GM21381 (cell line): ENCODE data around the gene CISD3.

ENCODE experiments used
- ATAC-seq: cut with Tn5 transposase; IDR thresholded peaks from one replicate; pipeline ENCODE4 v1.9.1; 2021; ENCODE audit warnings: mild to moderate bottlenecking, moderate library complexity; ENCODE audit not compliant: unreplicated experiment

The CISD3 gene, protein sequence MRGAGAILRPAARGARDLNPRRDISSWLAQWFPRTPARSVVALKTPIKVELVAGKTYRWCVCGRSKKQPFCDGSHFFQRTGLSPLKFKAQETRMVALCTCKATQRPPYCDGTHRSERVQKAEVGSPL

GRCh38 chr17:38729886-38730525 lies at the start of gene CISD3:
TSS of gene CISD3 (plus strand) at chr17:38730341. CDS start at chr17:38730359, 18 bp downstream.
- ATAC-seq = peak; percentile 75

GRCh38 chr17:38681096-38681495 lies 49.0 kb upstream of the CISD3 start:
- ATAC-seq = no peak

DNA sequence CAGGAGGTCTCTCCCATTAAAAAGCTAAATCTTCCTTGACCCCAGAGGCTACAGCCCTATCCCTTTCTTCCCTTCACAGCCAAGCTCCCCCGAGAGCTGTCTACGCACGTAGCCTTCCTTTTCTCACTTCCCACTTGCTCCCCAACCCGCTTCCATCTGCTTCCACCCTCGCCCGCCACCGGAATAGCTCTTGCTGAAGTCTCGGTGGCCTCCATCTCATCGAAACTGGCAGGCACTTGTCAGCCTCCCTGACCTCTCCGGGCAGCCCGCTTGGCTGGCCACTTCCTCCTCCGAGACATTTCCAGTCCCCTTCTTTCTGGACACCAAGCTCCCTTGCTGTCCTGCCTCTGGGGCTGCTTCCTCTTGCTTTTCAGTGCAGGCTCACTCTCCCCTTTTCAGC lies 44.6 kb upstream of the CISD3 start:
- ATAC-seq = no peak

DNA sequence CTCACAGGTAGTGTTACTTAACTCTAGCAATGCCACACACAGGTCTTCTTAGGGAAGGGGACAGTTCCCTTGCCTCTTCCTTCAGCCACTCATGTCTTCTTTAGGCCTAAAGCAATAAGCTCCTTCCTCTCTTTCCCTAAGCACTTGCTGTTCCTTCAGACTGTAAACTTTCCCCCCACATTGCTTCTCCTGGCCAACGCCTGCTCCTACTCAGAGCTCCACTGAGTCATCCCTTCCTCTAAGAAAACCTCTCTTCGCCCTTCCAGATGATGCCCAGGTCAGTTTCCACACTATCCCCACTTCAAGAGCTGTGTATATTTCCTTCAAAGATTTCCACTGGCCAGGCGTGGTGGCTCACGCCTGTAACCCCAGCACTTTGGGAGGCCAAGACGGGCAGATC lies 42.9 kb upstream of the CISD3 start:
- no peak for ATAC-seq

DNA sequence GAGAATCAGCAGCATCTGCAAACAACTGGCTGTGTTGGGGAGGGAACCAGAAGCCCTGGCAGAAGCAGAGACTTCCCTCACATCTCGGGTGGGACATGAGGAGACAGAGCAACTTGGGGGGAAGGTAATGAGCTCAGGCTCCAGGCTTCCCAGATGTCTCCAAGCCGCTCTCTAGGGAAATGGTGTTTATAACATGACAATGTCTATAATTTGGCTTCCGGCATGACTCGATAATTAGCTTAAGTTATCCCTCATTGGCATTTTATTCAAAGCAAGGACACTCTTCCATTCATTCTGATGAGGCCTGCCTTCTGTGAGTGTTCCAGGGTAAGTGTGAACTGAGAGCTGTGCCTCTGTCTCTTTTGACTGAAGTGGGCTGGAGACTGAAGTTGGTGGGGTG lies 39.8 kb upstream of the CISD3 start:
- no peak for ATAC-seq

- ATAC-seq = no peak
These were observed 39.0 kb upstream of the CISD3 start for GRCh38 chr17:38691154-38691553.

GRCh38 chr17:38693700-38694329 lies 36.3 kb upstream of the CISD3 start:
- ATAC-seq = no peak

GRCh38 chr17:38697061-38697820 lies 32.9 kb upstream of the CISD3 start:
- ATAC-seq = no peak

GRCh38 chr17:38698760-38699159 lies 31.4 kb upstream of the CISD3 start:
- no peak for ATAC-seq

DNA sequence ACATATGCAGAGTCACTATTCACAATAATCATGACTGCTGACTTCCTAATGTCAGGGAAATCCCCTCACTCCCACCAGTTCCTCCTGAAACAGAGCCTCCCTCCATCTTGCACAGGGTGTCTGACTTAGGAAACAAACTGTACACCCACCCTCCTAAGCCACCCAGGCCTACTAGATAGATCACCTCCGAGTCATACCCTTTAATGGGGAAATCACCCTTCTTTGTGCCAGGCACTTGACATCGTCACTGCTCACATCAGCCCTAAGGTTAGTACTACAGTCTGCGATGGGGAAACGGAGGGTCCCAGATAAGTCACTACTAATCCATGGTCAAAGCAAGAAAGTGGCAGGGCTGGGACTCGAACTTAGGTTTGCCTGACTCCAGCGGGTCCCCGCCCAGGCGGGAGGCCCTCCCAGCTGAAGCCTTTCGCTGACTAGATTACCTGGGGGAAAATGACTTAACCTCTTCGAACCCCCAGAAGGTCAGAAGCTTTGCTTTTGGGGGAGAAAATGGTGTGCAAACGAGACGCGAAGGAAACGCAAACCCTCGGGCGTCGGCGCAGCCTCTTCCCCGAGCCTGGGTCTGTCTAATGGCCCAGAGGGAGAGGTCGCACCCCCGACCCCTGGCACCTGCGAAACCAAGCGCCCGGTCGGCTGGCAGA lies 28.5 kb upstream of the CISD3 start:
- peak; percentile 19 for ATAC-seq

DNA sequence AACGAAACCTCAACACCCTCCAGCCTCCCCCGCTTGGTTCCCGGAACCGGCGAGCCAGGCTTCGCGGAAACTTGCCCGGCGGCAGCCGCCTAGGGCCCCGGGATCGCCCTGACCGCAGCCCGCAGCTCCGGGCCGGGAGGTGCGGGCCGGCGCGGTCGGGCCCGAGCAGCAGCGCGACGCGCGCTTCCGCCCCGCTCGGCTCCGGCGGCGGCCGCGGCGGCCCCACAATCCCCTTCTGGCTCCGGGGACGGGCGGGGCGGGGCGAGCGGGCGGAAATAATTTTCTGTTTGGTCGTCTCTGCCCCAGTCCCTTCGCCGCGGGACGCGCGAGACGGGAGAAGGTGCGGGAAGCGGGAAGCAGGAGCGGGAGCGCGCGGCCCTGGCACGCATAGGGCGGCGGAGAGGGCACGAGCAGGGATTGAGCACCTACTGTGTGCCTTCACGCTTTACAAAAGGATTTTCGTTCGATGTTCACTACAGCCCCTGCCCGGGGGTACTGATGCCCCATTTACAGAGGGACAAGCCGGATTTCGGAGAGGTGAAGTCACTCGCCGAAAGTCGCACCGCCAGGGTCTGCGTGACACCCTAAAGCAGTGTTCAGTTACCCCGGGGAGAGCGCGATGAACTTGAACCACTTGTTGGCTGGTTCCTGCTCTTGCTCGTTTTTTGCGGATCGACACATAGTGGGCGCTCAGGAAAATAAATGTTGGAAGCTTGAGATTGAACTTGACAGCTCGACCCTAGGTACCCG lies 27.8 kb upstream of the CISD3 start:
- peak; percentile 32 for ATAC-seq

DNA sequence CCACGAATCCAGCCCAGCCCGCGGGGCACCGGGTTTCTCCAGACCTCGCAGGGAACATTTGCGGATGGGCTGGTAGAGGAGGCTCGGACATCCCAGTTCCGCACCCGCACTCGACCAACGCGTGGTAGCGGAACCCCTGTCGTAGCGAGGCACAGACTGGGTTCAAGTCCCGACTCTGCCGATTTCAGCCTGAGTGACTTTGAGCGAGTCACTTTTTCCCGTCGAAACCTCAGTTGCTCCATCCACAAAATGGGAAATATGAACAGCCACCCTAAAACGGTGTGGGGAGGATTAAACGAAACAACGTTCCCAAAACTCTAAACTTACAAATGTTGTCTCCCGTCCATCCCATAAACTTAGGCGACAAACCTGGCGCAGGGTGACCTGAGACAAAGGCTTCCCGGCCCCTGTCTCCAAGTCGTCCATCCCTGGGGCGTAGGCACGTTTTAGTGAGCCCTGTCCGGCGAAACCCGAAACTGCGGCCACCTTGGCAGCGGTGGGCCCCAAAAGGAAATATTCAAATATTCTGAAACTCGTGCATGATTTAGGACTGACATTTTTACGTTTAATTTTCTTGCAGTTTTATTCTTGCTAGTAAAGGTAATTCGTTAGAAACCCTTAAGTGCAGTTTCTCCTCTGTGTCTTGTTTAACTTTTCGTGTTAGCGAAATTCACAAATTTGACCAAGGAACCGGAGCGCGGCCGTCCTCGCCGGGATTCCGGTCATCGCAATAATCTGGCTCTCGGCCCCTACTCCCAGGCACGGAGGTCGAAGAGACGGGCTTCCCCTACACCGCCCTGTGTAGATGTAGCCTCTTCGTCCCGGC lies 27.0 kb upstream of the CISD3 start:
- ATAC-seq = no peak

DNA sequence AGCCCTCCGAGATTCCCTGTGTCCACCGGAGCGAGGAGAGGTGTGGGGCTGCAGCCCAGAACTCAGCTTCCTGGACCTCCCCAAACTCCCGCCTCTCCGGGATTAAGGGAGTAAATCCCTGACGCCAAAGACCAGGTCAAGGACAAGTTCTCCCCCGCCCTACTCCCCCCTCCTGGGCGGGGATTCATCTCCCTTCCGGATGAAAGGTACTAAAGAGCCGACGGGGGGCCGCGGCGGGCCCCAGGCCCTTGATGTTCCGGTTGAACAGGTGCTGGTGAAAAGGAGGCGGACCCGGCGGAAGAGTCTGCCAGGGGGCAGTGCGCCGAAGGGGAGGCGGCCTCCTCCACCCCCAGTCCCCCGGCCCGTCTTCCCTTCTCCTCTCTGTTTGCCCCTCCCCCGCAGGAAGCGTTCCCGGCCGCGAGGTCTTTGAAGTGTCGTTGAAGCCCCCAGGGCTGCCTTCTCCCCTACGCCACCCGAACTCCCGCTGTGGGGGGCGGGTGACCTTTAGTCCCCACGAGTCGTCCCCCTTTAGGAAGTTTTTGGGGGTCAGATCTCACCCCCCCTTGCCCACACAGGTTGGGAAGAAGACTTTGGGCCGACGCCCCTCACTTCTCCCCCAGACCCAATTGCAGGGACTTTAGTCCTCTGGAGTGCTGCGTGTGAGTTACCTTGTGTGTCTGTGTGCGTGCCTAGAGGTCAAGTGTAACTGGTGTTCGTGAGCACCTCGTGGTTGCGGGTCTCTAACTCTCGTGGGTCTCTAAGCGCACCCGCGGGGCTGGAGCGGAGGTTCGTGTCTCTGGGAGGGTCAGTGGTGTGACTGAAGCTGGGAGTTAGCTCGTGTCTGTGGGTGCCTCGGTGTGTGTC lies 26.2 kb upstream of the CISD3 start:
- no peak for ATAC-seq

- no peak for ATAC-seq
These were observed 25.3 kb upstream of the CISD3 start, which contains the start of gene MLLT6 for GRCh38 chr17:38704606-38705522. TSS of gene MLLT6 (plus strand) at chr17:38705273. CDS start at chr17:38705633, 360 bp downstream.

DNA sequence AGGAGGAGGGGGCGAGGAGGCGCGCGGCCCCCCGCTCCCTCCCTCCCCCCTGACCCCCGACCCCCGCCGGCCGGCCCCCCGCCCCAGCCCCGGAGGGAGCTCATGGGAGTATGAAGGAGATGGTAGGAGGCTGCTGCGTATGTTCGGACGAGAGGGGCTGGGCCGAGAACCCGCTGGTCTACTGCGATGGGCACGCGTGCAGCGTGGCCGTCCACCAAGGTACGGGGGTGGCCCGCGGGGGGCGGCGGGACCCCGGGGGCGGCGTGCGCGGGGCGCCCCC lies 24.7 kb upstream of the CISD3 start:
- no peak for ATAC-seq

DNA sequence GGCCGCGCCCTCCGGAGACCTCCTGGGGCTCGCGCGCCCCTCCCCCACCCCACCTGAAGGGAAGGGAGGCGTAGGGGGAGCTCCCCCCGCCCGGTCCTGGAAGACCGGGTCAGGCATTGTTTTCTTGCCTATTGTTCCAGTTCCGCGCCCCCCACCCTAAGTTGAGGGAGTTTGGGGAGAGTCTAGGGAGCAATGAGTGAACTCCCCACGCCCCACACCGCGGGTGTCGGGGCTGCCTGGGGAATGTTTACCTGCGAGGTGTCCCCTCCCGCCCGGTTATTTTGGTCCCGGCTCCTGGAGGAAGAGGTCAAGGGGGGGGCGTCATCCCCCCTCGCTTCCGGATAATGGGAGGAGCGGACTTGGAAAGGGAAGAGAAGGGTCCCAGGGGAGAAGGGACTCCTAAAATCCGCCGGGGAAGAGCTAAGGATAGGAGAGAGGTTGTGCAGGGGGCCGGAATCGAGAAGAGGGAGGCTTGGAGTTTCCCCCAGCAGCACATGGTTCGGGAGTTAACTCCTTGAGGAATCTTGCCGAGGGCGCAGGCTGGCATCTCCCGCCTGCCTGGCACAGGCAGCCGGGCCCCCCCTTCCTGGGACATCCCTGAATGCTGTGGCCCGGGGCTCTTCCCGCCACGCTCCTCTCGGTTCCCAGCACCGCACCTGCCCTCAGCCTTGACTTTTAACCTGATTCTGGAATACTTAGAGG lies 24.2 kb upstream of the CISD3 start:
- ATAC-seq = no peak

DNA sequence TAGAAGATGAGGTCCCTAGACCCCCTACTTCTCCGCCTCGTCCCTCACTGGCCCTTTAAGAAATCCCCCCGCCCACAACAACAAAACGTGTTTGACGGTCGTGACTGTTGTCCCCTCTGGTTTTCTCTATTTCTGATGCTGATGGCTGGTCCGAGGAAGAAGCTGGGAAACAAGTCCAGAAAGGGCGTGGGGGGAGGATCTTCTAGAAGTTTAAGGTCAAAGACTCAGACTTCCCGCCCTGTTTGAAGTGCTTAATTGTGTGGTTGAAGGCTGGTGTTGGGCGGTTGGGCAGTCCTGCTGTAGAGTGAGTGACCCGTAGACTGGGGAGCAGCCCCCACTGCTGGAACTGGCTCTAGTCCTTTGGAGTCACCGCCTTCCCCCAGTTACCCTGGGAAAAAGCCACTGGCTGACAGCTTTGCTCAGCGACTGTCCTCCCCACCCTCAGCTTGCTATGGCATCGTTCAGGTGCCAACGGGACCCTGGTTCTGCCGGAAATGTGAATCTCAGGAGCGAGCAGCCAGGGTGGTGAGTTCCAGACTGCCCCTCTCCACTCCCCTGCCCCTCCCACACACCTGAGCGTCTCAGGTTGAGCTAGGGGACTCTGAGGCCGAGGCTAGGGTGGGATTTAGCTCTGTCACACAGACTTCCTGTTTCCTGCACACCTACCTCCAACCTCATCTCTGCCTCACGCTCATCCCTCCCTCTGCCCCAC lies 23.5 kb upstream of the CISD3 start:
- ATAC-seq = no peak
